RPMI7951 (cell line): ENCODE data around the gene HSPB6. TPM values are rescaled to one million over a fixed set of nuclear protein-coding genes. Genes with fewer than 3 reads are reported as not detected.

Source experiments
- DNase-seq: peaks from one replicate; pipeline ENCODE4 v3.0.0-alpha.2; 2012; ENCODE audit warnings: low read depth
- total RNA-seq: library from RNA; depleted of rRNA; stranded (reverse); fragments of >200 nt; shearing (Covaris generic); gene quantifications from 2 replicates; pipeline ENCODE4 v1.2.3, GENCODE V29; 2014; rRNA removed

HSPB6 gene
- total RNA-seq, 1 experiment from 2014 or later = not detected

GRCh38 chr19:35716801-35717664 is 39.8 kb downstream of the HSPB6 start:
- peak; percentile 95 for DNase-seq

GRCh38 chr19:35715981-35716800 is 40.6 kb downstream of the HSPB6 start:
- DNase-seq = no peak

- DNase-seq = no peak
Observed at GRCh38 chr19:35715355-35715809, 41.4 kb downstream of the HSPB6 start.

- DNase-seq = no peak
Observed at GRCh38 chr19:35714601-35715354, 42.1 kb downstream of the HSPB6 start.

- DNase-seq = no peak
Observed at GRCh38 chr19:35713904-35714495, 42.8 kb downstream of the HSPB6 start.

- DNase-seq = no peak
Observed at GRCh38 chr19:35713506-35713850, 43.4 kb downstream of the HSPB6 start.

GRCh38 chr19:35712567-35713505 is 44.0 kb downstream of the HSPB6 start:
- DNase-seq = no peak

- DNase-seq = no peak
Observed at GRCh38 chr19:35710784-35711723, 45.8 kb downstream of the HSPB6 start.

- DNase-seq = no peak
Observed at GRCh38 chr19:35708391-35708790, 48.4 kb downstream of the HSPB6 start.

Other genes with a start within 250 kb of the HSPB6 start
- 2.9 TPM in 1 of 2 replicates, not detected in the other for gene DMKN, start 243.4 kb downstream of the HSPB6 start, total RNA-seq
- gene SBSN, start 228.7 kb downstream of the HSPB6 start, total RNA-seq = not detected in 2 replicates
- 0.20 TPM in 1 of 2 replicates, not detected in the other for gene GAPDHS, start 223.6 kb downstream of the HSPB6 start, total RNA-seq
- 133 and 153 TPM in 2 replicates for gene TMEM147, start 211.4 kb downstream of the HSPB6 start, total RNA-seq
- gene ATP4A, start 193.4 kb downstream of the HSPB6 start, total RNA-seq = 0.12 TPM in 1 of 2 replicates, not detected in the other
- gene PMIS2, start 170.9 kb downstream of the HSPB6 start, total RNA-seq = not detected in 2 replicates
- gene HAUS5, start 144.3 kb downstream of the HSPB6 start, total RNA-seq = 9.7 and 9.8 TPM in 2 replicates
- gene RBM42, start 128.0 kb downstream of the HSPB6 start, total RNA-seq = 90.8 and 103 TPM in 2 replicates
- 0.39 and 1.1 TPM in 2 replicates for gene ETV2, start 115.3 kb downstream of the HSPB6 start, total RNA-seq
- gene COX6B1, start 108.7 kb downstream of the HSPB6 start, total RNA-seq = 619 and 745 TPM in 2 replicates
- gene UPK1A, start 90.5 kb downstream of the HSPB6 start, total RNA-seq = 0.29 TPM in 1 of 2 replicates, not detected in the other
- not detected in 2 replicates for gene ZBTB32, start 52.5 kb downstream of the HSPB6 start, total RNA-seq
- gene KMT2B, start 39.0 kb downstream of the HSPB6 start, total RNA-seq = 6.8 and 7.4 TPM in 2 replicates
- gene IGFLR1, start 14.6 kb downstream of the HSPB6 start, total RNA-seq = 4.2 and 6.8 TPM in 2 replicates
- 9.4 and 20.5 TPM in 2 replicates for gene U2AF1L4, start 11.6 kb downstream of the HSPB6 start, total RNA-seq
- 130 and 159 TPM in 2 replicates for gene PSENEN, start 11.4 kb downstream of the HSPB6 start, total RNA-seq
- 22.0 and 22.3 TPM in 2 replicates for gene LIN37, start 8.5 kb downstream of the HSPB6 start, total RNA-seq
- 8.4 and 10.7 TPM in 2 replicates for gene PROSER3, start 1.1 kb upstream of the HSPB6 start, total RNA-seq
- gene ARHGAP33, start 18.5 kb upstream of the HSPB6 start, total RNA-seq = 2.3 and 5.0 TPM in 2 replicates
- gene PRODH2, start 55.8 kb upstream of the HSPB6 start, total RNA-seq = not detected in 2 replicates
- not detected in 2 replicates for gene NPHS1, start 95.5 kb upstream of the HSPB6 start, total RNA-seq
- gene KIRREL2, start 99.9 kb upstream of the HSPB6 start, total RNA-seq = 0.10 TPM in 1 of 2 replicates, not detected in the other
- 15.3 and 18.9 TPM in 2 replicates for gene APLP1, start 111.5 kb upstream of the HSPB6 start, total RNA-seq
- gene NFKBID, start 143.5 kb upstream of the HSPB6 start, total RNA-seq = 3.7 and 7.1 TPM in 2 replicates
- 1.9 TPM in 1 of 2 replicates, not detected in the other for gene HCST, start 145.5 kb upstream of the HSPB6 start, total RNA-seq
- not detected in 2 replicates for gene TYROBP, start 151.3 kb upstream of the HSPB6 start, total RNA-seq
- 4.2 and 5.5 TPM in 2 replicates for gene LRFN3, start 179.3 kb upstream of the HSPB6 start, total RNA-seq
- gene SDHAF1, start 238.2 kb upstream of the HSPB6 start, total RNA-seq = 25.8 and 34.0 TPM in 2 replicates